ENCODE measurements around the gene PLPP4.

PLPP4 gene

DNA sequence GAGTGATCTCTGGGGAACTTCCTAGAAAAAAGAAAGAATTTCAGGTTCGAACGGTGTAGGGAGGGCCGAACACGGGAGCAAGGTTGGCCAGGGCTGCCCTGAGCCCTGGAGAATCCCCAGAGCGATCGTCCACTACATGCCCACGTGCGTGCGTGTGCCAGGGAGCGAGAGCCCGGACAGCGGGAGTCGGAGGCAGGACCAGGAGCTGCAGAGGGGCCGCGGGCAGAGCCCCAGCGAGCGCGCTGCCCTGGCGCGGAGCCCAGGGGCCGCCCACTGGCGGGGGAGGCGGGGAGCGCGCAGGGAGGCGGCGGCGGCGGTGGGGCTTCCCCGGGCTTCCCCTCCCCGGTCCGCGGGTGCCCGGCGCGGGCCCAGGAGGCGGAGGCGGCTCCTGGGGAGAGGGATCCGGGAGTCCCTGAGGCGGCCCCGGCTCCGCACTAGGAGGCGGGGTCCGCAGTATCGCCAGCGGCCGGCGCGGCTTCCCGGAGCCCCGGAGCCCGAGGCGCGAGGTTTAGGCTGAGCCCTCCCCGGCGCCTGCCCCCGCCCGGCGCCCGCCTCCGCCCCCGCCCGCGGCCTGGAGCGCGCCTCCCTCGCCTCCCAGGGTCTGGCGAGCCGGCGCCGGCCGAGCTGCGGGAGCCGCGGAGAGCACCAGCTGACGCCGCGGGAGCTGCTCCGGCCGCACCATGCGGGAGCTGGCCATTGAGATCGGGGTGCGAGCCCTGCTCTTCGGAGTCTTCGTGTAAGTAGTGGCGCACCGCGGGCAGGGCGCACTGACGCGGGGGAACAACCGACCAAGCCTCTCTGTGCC is at the start of gene PLPP4:
Gene PLPP4 (plus strand): TSS at position 602 of the 805 bp plus-strand sequence. CDS start 79 bp downstream, at position 681.
- DNase-seq (ENCODE audit: low spot score) = peak; percentile 70

GRCh38 chr10:120409816-120410215 is 47.2 kb upstream of the PLPP4 start:
- no peak for DNase-seq (ENCODE audit: low spot score)

DNA sequence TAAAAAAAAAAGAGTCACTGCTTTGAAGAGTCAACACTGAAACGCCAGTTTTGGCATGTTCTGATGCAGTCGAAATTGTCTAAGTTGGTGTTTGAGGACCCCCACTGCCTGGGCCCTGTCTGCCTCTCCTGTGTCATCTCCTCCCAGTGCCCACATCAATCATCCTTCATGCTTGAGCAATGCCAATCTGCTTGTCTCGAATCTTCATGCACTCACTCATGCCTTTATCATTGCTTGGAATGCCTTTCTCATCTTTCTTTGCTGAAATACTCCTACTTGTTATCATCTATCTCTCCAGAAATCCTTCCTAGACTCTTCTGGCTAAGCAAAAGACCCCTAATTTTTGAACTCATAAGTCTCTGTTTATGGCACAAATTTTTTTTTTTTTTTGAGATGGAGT is 42.1 kb upstream of the PLPP4 start:
- DNase-seq (ENCODE audit: low spot score) = no peak

- peak; percentile 71 for DNase-seq (ENCODE audit: low spot score)
Measured at GRCh38 chr10:120415709-120416330, 41.2 kb upstream of the PLPP4 start.

DNA sequence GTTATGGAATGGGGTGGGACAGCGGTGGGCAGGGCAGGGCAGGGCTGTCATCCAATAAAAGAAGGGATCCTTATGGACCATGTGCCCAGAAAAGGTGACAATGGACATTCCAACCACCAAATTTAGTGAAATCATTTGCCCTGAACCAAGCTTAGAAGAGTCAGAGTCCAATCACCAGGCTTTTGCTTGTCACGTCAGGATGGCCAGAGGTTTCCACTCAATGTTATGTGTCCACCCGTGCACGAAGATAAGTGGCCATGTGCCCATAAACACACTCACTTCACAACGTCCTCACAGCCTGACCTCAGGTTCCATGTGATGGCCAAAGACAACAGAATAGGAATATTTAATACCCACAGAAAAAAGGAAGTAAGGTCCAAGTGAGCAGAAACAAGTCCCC is 36.6 kb upstream of the PLPP4 start:
- no peak for DNase-seq (ENCODE audit: low spot score)

GRCh38 chr10:120421250-120421649 is 35.8 kb upstream of the PLPP4 start:
- DNase-seq (ENCODE audit: low spot score) = no peak

GRCh38 chr10:120422457-120422856 is 34.6 kb upstream of the PLPP4 start:
- peak; percentile 76 for DNase-seq (ENCODE audit: low spot score)

DNA sequence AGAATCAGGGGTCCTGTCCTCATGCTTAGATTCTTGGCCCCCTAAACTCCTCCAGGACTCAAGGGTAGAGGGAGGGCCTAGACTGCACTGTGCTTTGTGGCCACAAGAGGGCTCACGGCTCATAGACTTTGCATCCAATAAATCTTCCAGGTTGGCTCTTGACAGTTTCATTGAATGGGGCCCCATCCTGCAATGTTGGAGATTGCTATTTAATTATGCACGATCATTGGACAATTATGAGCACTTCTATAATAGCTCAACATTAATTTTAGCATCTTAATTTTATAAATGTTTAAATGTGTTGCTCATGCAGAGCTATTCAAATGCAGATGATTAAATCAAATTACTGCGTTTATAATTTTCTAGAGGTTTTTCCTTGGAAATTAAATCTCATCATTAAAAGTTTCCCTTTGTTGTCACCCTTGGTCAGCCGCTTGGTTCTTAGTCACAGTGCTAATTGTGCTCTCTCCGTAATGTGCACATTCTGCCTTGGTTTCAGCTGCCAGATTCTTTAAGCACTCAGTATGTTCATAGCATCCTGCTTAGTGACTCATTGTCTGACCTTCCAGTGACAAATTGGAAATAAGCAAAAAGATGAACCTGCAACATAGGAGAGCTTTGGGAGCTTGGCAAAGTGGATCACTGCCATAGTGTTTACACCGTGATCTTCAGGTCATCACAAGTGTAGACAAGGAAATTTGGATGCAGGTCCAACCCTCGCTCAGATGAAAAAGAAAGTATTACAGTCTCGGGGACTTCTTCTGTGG is 33.4 kb upstream of the PLPP4 start:
- DNase-seq (ENCODE audit: low spot score) = no peak

- DNase-seq (ENCODE audit: low spot score) = no peak
Measured at GRCh38 chr10:120424198-120424464, 32.9 kb upstream of the PLPP4 start.

- DNase-seq (ENCODE audit: low spot score) = peak; percentile 37
Measured at GRCh38 chr10:120426306-120426705, 30.7 kb upstream of the PLPP4 start.

DNA sequence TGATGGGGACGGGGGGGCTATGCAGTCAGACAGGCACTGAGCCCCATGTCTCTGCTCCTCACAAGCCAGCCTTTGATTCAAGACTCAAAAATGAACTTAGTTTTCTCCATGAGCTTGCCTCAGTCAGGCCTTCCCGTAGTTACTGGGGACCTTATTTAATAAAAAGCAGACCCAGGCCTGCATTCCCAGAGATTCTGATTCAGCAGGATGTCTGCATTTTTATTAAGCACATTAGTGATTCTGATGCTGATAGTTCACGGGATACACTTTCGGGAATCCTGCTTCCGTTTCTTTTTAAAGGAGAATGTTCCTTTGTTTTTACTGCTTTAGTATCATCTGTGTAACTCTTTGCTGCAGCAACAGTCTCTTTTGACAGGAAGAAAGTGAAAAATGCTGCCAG is 28.3 kb upstream of the PLPP4 start:
- no peak for DNase-seq (ENCODE audit: low spot score)

DNA sequence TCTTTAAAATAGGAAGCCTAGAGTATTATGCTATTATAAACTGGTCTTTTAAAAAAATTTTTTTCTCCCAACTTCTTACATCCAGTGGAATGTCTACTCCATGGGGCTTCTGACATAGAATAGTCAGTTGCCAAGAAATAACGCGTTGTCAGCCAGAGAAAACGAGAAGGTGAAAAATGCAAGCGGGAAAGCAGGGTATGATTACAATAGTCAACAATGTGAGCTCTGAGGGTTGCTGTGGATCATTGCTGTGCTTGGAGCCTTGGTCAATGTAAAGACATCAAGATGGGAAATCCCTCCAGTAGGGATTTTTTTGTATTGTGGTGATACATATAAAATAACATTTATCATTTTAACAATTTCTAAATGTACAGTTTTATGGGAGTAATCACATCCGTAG is 27.6 kb upstream of the PLPP4 start:
- DNase-seq (ENCODE audit: low spot score) = no peak

DNA sequence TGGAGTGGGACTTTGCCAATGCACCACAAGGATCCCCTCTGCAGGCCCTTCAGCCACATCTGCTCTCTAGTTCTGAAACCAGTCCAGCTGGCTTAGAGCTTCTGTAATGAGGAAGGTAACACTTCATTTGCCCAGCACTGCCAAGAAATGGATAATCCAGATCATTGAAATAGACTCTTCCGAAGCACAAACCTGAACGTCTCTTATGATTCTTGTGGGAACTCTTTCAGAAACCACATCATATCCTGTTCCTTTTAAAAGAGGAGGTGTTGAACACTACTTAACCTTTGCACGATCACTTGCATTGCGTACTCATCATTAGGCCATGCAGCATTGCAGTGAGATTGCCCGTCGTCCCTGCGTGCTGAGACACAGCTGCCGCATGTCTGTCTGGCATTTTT is 25.8 kb upstream of the PLPP4 start:
- DNase-seq (ENCODE audit: low spot score) = no peak

- no peak for DNase-seq (ENCODE audit: low spot score)
Measured at GRCh38 chr10:120432209-120432608, 24.8 kb upstream of the PLPP4 start.

GRCh38 chr10:120433141-120433540 is 23.9 kb upstream of the PLPP4 start:
- DNase-seq (ENCODE audit: low spot score) = no peak

DNA sequence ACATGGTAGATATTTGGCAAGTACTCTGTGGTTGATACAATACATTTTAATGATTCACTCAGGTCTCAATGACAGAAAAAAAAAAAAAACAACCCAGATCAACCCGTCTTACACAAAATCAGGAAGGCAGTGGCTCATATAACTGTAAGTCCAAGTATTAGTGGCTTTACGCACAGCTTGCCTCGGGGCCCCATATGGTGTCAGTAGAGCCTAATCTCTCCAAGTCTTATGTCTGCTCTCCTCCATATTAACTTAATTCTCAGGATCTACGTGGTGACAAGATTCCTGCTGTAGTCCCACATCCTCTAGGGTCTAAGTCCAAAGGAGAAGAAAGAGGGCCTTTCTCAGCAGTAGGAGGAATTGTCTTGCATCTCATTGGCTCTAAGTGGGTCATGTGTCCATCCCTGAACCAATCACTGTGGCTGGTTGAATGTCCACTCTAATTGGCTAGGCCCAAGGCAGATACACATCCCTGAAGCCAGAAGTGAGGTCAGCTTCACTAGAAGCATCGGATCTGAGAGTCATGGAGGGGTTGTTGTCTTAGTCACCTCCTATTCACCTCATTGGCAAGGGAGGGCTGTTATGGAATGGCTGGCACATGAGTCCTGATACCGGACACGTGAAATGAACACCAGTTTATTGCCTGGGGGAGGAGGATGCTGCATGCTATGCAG is 20.5 kb upstream of the PLPP4 start:
- no peak for DNase-seq (ENCODE audit: low spot score)

- DNase-seq (ENCODE audit: low spot score) = no peak
Measured at GRCh38 chr10:120437541-120437940, 19.5 kb upstream of the PLPP4 start.

- DNase-seq (ENCODE audit: low spot score) = no peak
Measured at GRCh38 chr10:120451968-120452367, 5.1 kb upstream of the PLPP4 start.

GRCh38 chr10:120453319-120453718 is 3.7 kb upstream of the PLPP4 start:
- DNase-seq (ENCODE audit: low spot score) = no peak

DNA sequence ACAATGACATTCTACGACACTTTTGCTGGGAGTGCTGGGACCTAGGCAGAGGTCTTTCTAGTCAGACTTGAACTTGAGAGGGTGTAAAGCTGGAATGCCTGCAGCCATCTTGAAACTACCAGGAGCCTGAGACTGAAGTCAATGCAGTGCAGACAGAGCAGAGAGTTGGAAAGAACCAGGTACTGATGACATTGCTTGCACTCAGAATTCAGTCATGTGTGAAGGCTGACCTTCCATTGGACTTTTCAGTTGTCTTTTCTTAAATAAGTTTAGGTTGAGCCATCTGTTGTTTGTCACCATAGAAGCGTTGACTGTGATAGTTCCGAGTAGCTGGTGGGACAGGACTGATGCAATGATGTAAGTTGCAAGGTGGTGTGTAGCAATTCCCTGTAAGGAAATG is 3.1 kb upstream of the PLPP4 start:
- DNase-seq (ENCODE audit: low spot score) = no peak

DNA sequence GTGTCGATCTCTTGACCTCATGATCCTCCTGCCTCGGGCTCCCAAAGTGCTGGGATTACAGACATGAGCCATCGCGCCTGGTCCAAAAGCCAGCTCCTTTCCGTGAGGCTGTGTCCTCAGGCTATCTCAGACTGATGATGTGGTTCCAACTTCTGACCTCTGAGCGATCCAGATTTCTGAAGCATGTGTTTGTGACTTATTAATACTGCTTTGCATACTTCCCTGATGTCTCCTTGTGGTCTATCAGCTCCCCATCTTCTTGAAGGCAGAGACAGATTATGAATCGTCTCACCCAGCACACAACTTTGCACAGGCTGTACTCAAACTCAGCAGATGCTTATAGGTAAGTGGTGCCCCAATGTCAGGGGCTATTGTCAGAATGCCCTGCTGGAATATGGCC is 2.0 kb upstream of the PLPP4 start:
- DNase-seq (ENCODE audit: low spot score) = no peak

- no peak for DNase-seq (ENCODE audit: low spot score)
Measured at GRCh38 chr10:120455606-120456005, 1.4 kb upstream of the PLPP4 start.

- no peak for DNase-seq (ENCODE audit: low spot score)
Measured at GRCh38 chr10:120456143-120456625, 843 bp upstream of the PLPP4 start.

Measured in hepatic stellate cell (primary cell).